GM23338 (cell line): Measurements from ENCODE around the gene THRA. TPM values are rescaled to one million over a fixed set of nuclear protein-coding genes. Genes with fewer than 3 reads are reported as not detected.

Experiments
- ATAC-seq: fragments of 200-7000 bp; cut with Tn5 transposase; 3 replicates; pipeline ENCODE4 v1.9.1; 2020
- DNase-seq: peaks from one replicate; pipeline ENCODE4 v3.0.0-alpha.2; 2015; ENCODE audit warnings: low spot score
- H2AFZ ChIP-seq: fragments of 200-600 bp; sonication (generic); 2 replicates; pipeline ENCODE4 v1.8.0; 2016; ENCODE audit warnings: antibody characterized with exemption, mild to moderate bottlenecking, moderate library complexity
- H3F3A ChIP-seq: fragments of 200-600 bp; sonication (generic); replicated peaks from 2 replicates; pipeline ENCODE4 v1.8.0; 2017; ENCODE audit warnings: antibody characterized with exemption, mixed run types, low read depth
- H3K27ac ChIP-seq: fragments of 200-600 bp; sonication (generic); 2 replicates; pipeline ENCODE4 v1.6.1; 2016; ENCODE audit warnings: low read depth
- H3K27me3 ChIP-seq: fragments of 200-600 bp; sonication (generic); 2 replicates; pipeline ENCODE4 v1.8.0; 2016; ENCODE audit warnings: mild to moderate bottlenecking, mixed run types, moderate library complexity; ENCODE audit not compliant: insufficient read depth
- H3K36me3 ChIP-seq: fragments of 200-600 bp; sonication (generic); 2 replicates; pipeline ENCODE4 v1.8.0; 2016; ENCODE audit warnings: mild to moderate bottlenecking; ENCODE audit not compliant: insufficient read depth
- H3K4me1 ChIP-seq: fragments of 200-600 bp; sonication (generic); 2 replicates; pipeline ENCODE4 v1.8.0; 2016; ENCODE audit warnings: mild to moderate bottlenecking, moderate library complexity; ENCODE audit not compliant: insufficient read depth
- H3K4me2 ChIP-seq: fragments of 200-600 bp; sonication (generic); 2 replicates; pipeline ENCODE4 v1.7.1; 2017; ENCODE audit warnings: mixed run types
- H3K4me3 ChIP-seq: fragments of 200-600 bp; sonication (generic); 2 replicates; pipeline ENCODE4 v1.6.1; 2016; ENCODE audit warnings: mixed run types
- H3K79me2 ChIP-seq: fragments of 200-600 bp; sonication (generic); replicated peaks from 2 replicates; pipeline ENCODE4 v1.8.0; 2017; ENCODE audit warnings: mild to moderate bottlenecking; ENCODE audit not compliant: insufficient read depth
- H3K9me2 ChIP-seq: fragments of 200-600 bp; sonication (generic); 2 replicates; pipeline ENCODE4 v1.8.0; 2017; ENCODE audit not compliant: insufficient read depth
- H4K20me1 ChIP-seq: fragments of 200-600 bp; sonication (generic); replicated peaks from 2 replicates; pipeline ENCODE4 v1.8.0; 2017; ENCODE audit warnings: mild to moderate bottlenecking; ENCODE audit not compliant: insufficient read depth
- H3K27ac Mint-ChIP-seq: 2 replicates; pipeline ENCODE4 v1.8.0; 2020; ENCODE audit warnings: inconsistent platforms, mild to moderate bottlenecking, moderate library complexity, mixed read lengths
- H3K27me3 Mint-ChIP-seq: 3 replicates; pipeline ENCODE4 v1.8.0; 2022; ENCODE audit warnings: low read depth, mild to moderate bottlenecking, moderate library complexity, mixed read lengths, inconsistent platforms; ENCODE audit not compliant: insufficient read depth, poor library complexity
- H3K36me3 Mint-ChIP-seq: 3 replicates; pipeline ENCODE4 v1.8.0; 2021; ENCODE audit warnings: low read depth, mild to moderate bottlenecking, inconsistent platforms, moderate library complexity, mixed read lengths
- H3K4me1 Mint-ChIP-seq: 3 replicates; pipeline ENCODE4 v1.8.0; 2020; ENCODE audit warnings: mild to moderate bottlenecking, inconsistent platforms, mixed read lengths
- H3K4me3 Mint-ChIP-seq: 3 replicates; pipeline ENCODE4 v1.8.0; 2021; ENCODE audit warnings: moderate library complexity, mild to moderate bottlenecking, inconsistent platforms, mixed read lengths
- H3K9me3 Mint-ChIP-seq: 3 replicates; pipeline ENCODE4 v1.8.0; 2020; ENCODE audit warnings: moderate library complexity, mild to moderate bottlenecking, inconsistent platforms, mixed read lengths
- CREB1 ChIP-seq: fragments of 250-450 bp; sonication (Bioruptor Pico); IDR thresholded peaks from 2 replicates; pipeline ENCODE4 v1.5.0; 2020; ENCODE audit warnings: low read depth, mild to moderate bottlenecking, moderate library complexity
- ETS1 ChIP-seq: IDR thresholded peaks from 2 replicates; pipeline ENCODE4 v1.6.1; 2016; ENCODE audit warnings: antibody characterized with exemption
- EZH2phosphoT487 ChIP-seq: fragments of 200-600 bp; sonication (generic); IDR thresholded peaks from one replicate; pipeline ENCODE4 v1.8.1; 2018; ENCODE audit warnings: antibody characterized with exemption; ENCODE audit not compliant: unreplicated experiment
- JUNB ChIP-seq: IDR thresholded peaks from one replicate; pipeline ENCODE4 v1.6.1; 2016; ENCODE audit warnings: antibody characterized with exemption; ENCODE audit not compliant: unreplicated experiment
- STAT1 ChIP-seq: IDR thresholded peaks from one replicate; pipeline ENCODE4 v1.6.1; 2016; ENCODE audit warnings: antibody characterized with exemption; ENCODE audit not compliant: unreplicated experiment
- ZNF114 ChIP-seq: fragments of 250-450 bp; sonication (Bioruptor Pico); IDR thresholded peaks from 2 replicates; pipeline ENCODE4 v1.5.0; 2020; ENCODE audit warnings: mild to moderate bottlenecking, moderate library complexity
- ZNF331 ChIP-seq: fragments of 250-450 bp; sonication (Bioruptor Pico); IDR thresholded peaks from 2 replicates; pipeline ENCODE4 v1.5.0; 2020; ENCODE audit warnings: low read depth, mild to moderate bottlenecking, moderate library complexity
- ZNF462 ChIP-seq: fragments of 250-450 bp; sonication (Bioruptor Pico); IDR thresholded peaks from 2 replicates; pipeline ENCODE4 v1.5.0; 2020; ENCODE audit warnings: mild to moderate bottlenecking, moderate library complexity
- polyA plus RNA-seq: library from polyadenylated mRNA; unstranded; fragments of >200 nt; fragmentation: Nextera tagmentation; extraction: Ambion mirVana; gene quantifications from 2 replicates; pipeline ENCODE4 v1.2.1, GENCODE V29; 2016
- total RNA-seq: library from RNA; depleted of rRNA; stranded (reverse); fragments of >200 nt; shearing (Covaris generic); gene quantifications from 2 replicates; pipeline ENCODE4 v1.2.3, GENCODE V29; 2014

Gene THRA
- total and polyA plus RNA-seq, 2 experiments from 2014 or later: 3.4 to 10.5 TPM

- TF ChIP-seq ZNF462 (CRISPR knock-in tag) (no peak), ETS1 (no peak), ZNF114 (CRISPR knock-in tag) (no peak), STAT1 (no peak), EZH2phosphoT487 (no peak), CREB1 (CRISPR knock-in tag) (no peak)
Measured at GRCh38 chr17:40093005-40093579, 30.3 kb downstream of the THRA start (continued).

- Mint-ChIP-seq H3K27ac (no peak overlapping the region), H3K36me3 (peaks cover 53% of the 10 kb centered on the region), H3K4me3 (no peak overlapping the region; the same call in 2 of the 3 replicates), H3K27me3 (peaks cover 13% of the 10 kb centered on the region), H3K4me1 (peaks cover 54% of the 10 kb centered on the region), H3K9me3 (peaks cover 2% of the 10 kb centered on the region; the same call in 1 of the 3 replicates)
- H3K27ac ChIP-seq: no peak overlapping the region
- H2AFZ ChIP-seq: no peak overlapping the region
- H3K4me1 ChIP-seq: peaks cover 33% of the 10 kb centered on the region
- ATAC-seq (no peak), DNase-seq (no peak)
- no peak overlapping the region for H3K4me2 ChIP-seq
- H3K36me3 ChIP-seq: 0 out of 2 replicates have a peak, but pooled peaks cover 3% of the 10 kb centered on the region
- H3F3A ChIP-seq: 0 out of 2 replicates have a peak, but pooled peaks cover 3% of the 10 kb centered on the region
- H3K4me3 ChIP-seq: no peak overlapping the region
- no peaks in the 10 kb centered on the region for H3K79me2 ChIP-seq
- H3K9me2 ChIP-seq: peaks cover 15% of the 10 kb centered on the region
- H3K27me3 ChIP-seq: no peaks in the 10 kb centered on the region
- H4K20me1 ChIP-seq: no peaks in the 10 kb centered on the region
- no peak for TF ChIP-seq CREB1 (CRISPR knock-in tag)
- no peak for TF ChIP-seq ZNF331 (CRISPR knock-in tag)
- no peak for TF ChIP-seq ETS1
- no peak for TF ChIP-seq EZH2phosphoT487
- no peak for TF ChIP-seq STAT1
- no peak for TF ChIP-seq JUNB
Measured at GRCh38 chr17:40093580-40094201, 30.9 kb downstream of the THRA start.
